Measurements from ENCODE around the gene GRM5.
"Not testable (repeated sequence)": the region's sequence is repeated elsewhere in the genome, so short reads cannot be mapped to it uniquely, and the experiment has no call there.

GRCh38 chr11:88851547-88851946 lies 214.2 kb downstream of the GRM5 start:
- not testable (repeated sequence) for TF ChIP-seq EZH2, CTCF, EZH2phosphoT487 (IDR thresholded peaks at IDR 0.05)

Data from neural progenitor cell (in vitro differentiated cells).